NCI-H748 (cell line): ENCODE measurements around the gene TMCC1.
"Not testable (repeated sequence)": the region's sequence is repeated elsewhere in the genome, so short reads cannot be mapped to it uniquely, and the experiment has no call there.

Experiments used
- DNase-seq: peaks from one replicate; lab custom pipeline; 2025; ENCODE audit not compliant: unreplicated experiment; lab: John Stamatoyannopoulos, UW

Gene TMCC1

DNA sequence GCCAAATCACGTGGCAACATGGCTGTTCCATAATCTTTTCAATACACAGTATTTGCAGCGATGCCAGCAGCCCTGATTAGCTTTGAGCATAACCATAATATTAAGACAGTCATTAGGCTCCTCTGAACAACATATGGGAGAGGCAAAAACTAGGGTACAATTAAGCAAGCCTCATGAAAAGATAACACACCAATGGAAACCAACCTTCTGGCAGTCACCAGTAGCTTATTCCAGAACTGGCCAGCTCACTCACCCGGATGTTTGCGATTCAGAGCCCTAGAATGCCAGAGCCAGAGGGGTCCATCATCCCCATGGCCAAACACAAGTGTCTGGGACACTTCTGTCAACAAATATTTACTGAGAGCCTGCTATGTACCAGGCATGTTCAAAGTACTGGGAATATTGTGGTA lies 238.2 kb downstream of the TMCC1 start:
- DNase-seq, result no peak

DNA sequence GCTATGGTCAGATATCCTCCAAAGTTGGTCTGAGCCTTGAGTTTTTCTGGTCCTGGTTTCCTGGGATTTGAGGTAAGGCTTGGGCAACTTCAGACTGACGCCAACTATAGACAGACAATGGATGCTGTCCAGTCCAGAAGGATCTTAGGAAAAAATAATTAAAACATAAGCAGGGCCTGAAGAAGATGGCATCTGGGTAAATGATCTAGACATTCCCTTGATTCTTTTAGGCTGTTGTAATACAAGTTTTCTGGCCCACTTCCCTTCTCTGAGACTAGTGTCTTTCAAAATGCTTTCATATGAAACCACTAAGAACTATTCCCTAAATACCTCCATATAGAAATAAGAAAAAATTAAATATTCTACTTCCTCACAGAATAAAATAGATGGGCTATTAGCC lies 239.4 kb downstream of the TMCC1 start:
- DNase-seq, result no peak

DNA sequence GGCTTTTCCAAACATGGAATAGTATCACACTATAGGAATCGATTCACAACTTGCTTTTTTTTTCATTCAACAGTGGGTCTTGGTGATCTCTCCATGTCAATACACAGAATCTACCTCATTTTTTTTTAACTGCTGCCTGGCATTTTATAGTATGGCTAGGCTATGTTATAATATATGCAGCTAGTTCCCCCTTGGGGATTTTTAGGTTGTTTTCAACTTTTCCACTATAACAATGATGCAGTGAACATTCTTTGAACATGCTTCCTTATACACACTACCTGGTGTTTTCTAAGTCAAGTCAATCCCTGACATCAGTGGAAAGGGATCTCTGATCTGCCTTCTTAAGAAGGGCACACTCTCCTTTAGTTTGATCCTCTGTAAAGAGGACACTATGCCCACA lies 240.5 kb downstream of the TMCC1 start:
- no peak for DNase-seq

GRCh38 chr3:129651435-129652202 lies 241.9 kb downstream of the TMCC1 start:
- no peak for DNase-seq

DNA sequence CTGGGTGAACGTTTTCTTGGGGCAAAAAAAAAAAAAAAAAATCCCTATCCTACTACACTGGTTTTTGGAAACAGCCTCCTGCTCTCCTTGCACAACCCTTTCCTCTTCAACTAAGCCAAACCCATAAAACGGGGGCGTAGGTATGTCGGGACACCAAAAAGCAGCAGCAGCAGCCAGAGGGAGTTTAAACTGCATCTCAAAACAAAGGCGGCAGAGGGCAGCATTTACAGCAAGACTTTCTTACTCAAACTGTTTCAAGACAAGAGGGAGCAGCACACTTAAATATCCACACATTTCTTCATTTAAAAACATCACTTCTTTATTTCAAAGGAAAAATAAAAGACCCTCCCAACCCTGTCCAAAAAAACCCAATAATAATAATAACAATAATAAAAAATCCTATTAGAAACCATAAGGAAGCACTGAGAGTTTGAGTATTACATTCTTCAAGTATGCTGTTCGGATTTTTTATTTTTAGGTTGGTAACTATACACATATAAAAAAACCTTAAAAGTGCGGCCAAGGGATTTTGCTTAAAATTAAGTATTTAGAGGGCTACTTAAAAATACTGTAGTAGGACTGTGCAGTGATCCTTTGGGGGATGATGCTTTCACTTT lies 243.1 kb downstream of the TMCC1 start:
- DNase-seq, result peak; percentile 23

GRCh38 chr3:129648391-129648790 lies 245.1 kb downstream of the TMCC1 start:
- DNase-seq, result no peak

DNA sequence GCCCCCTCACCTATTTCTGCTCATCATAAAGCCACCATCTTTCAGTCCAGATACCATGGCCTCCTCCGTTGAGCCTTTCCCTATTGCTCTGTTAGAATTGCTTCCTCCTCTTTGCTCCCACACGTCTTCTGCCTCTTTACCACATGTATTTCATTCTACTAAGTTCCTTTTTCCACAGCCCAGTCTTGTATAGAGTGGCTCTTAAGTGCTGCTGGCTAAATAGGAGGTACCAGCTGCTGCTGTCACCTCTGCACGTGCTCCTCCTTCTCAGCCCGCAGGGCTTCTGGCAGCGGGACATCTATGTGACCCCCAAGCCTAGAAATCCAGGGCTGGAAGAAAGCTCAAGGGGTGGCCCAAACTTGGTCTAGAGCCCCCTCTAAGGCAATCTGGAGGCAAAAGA lies 248.2 kb downstream of the TMCC1 start:
- DNase-seq, result no peak

- peak; percentile 30 for DNase-seq
These were observed 248.7 kb downstream of the TMCC1 start for GRCh38 chr3:129644836-129645235.

DNA sequence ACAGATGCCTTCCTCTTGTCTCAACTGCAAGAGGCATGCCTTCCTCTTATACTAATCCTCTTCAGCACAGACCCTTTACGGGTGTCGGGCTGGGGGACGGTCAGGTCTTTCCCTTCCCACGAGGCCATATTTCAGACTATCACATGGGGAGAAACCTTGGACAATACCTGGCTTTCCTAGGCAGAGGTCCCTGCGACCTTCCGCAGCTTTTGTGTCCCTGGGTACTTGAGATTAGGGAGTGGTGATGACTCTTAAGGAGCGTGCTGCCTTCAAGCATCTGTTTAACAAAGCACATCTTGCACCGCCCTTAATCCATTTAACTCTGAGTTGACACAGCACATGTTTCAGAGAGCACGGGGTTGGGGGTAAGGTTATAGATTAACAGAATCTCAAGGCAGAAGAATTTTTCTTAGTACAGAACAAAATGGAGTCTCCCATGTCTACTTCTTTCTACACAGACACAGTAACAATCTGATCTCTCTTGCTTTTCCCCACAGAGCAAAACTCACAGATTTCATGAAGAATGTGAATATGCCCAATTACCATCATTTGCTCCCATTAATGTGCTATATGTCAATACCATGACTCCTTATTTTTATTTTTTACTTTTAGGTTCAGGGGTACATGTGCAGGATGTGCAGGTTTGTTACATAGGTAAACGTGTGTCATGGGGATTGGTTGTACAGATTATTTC lies 251.8 kb downstream of the TMCC1 start:
- not testable (repeated sequence) for DNase-seq

- DNase-seq, result not testable (repeated sequence)
These were observed 252.5 kb downstream of the TMCC1 start for GRCh38 chr3:129640985-129641384.

- no peak for DNase-seq
These were observed 255.0 kb downstream of the TMCC1 start for GRCh38 chr3:129638481-129638880.

DNA sequence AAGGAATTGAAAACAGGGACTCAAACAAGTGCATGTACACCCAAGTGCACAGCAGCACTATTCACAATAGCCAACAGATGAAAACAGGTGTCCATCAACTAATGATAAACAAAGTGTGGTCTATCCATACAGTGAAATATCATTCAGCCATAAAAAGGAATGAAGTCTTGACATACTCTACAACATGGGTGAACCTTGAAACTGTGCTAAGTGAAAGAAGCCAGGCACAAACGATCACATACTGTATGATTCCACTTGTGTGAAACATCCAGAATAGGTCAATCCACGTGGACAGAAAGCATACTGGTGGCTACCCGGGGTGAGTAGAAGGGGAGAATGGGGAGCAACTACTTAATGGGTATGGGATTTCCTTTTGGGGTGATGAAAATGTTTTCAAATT lies 257.4 kb downstream of the TMCC1 start:
- no peak for DNase-seq

GRCh38 chr3:129635656-129636055 lies 257.9 kb downstream of the TMCC1 start:
- DNase-seq, result no peak

DNA sequence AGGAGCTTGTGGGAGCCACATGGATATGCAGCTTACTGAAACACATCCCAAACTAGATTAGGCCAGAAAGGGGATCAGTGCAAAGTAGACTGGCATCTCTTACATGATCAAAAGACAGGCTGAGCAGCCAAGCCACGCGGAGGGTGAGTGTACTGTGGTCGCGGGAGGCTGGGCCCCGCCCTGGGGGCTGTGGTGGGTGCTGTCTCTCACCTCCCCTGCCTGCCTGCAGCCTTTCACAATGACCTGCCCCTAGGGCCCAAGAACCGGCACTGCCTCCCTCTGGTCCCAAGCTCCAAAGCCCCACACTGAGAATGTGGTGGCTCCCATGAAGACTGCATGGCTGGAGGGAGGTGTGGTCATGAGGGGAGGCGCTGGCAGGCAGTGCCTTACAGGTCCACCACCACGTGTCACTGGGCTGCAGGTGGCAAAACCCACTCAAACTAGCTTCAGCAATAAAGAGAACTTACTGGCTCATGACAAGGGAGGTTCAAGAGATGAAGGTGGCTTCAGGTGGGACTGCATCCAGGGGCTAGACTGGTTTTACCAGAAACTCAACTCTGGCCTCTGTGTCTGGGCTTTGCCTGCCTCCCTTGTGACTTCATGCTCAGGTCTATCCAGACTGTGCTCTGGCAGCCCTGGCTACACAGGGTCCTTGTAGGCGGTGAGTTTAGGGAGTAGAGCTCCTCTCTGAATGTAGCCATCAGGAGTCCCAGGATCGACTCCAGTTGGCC lies 259.6 kb downstream of the TMCC1 start:
- DNase-seq, result no peak

- no peak for DNase-seq
These were observed 260.5 kb downstream of the TMCC1 start for GRCh38 chr3:129632977-129633376.

DNA sequence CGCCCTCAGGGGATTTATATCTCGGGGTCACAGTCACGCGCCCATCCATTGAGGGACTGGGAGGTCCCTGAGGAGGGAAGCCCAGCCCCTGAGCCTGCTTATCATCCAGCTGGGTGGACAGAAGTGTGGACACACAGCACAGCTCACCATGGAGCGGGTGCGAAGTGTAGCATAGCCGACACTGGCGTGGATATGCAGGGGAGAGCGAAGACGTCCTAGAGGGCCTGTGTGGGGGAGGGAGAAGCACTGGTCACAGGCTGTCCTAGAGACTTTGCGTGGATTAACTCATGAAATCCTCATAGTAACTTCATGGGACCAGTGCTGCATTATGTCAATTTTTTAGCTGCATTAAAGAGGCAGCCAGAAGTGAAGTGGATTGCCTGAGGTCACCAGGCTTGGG lies 261.0 kb downstream of the TMCC1 start:
- DNase-seq, result no peak

GRCh38 chr3:129632056-129632455 lies 261.5 kb downstream of the TMCC1 start:
- DNase-seq, result no peak

DNA sequence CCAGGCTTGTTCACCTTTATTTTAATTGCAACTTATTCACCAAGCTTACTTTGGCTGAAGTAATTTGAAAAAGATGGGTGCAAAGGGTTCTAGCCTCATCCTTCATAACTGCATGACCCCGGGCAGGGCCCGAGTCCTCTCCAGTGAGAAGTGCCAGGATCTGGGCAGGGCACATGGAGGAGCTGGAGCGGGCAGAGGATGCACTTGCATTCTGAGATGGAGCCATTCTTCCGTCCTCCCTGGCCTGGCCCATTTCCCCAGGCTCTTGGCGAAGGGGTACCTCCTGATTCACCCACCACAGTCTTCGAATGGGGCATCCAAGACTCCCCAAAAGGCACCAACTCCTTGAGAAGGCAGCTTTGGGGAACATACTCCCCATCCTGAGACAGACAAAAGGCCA lies 264.5 kb downstream of the TMCC1 start:
- DNase-seq, result no peak

- DNase-seq, result no peak
These were observed 265.4 kb downstream of the TMCC1 start for GRCh38 chr3:129628169-129628522.

- peak; percentile 79 for DNase-seq
These were observed 266.0 kb downstream of the TMCC1 start for GRCh38 chr3:129627350-129628168.
